OCI-LY7 (cell line): ENCODE results near the gene SCGB2A2. TPM values are rescaled to one million over a fixed set of nuclear protein-coding genes. Genes with fewer than 3 reads are reported as not detected.

ENCODE experiments used
- Bru-seq: library from RNA; stranded (reverse); fragments of 400-500 nt; gene quantifications from one replicate; lab custom pipeline; 2021; lab: Mats Ljungman, UMichigan
- BruChase-seq, 2 experiments: library from RNA; stranded (reverse); fragments of 400-500 nt; gene quantifications; one replicate each; lab custom pipeline; 2021; lab: Mats Ljungman, UMichigan
- BruUV-seq: library from RNA; stranded (reverse); fragments of 400-500 nt; replicated peaks from 2 replicates; lab custom pipeline; 2021; lab: Mats Ljungman, UMichigan
- CTCF ChIA-PET: fragments of 300-600 bp; sonication (Branson Sonifier 250); formaldehyde crosslinking; loops from one replicate; lab custom pipeline; 2022; ENCODE audit warnings: antibody characterized with exemption; ENCODE audit not compliant: unreplicated experiment; lab: Charles Lee
- POLR2A ChIA-PET: fragments of 300-600 bp; sonication (Branson Sonifier 250); formaldehyde crosslinking; loops from one replicate; lab custom pipeline; 2022; ENCODE audit warnings: antibody characterized with exemption; lab: Charles Lee
- DNase-seq: peaks from one replicate; pipeline ENCODE4 v3.0.0-alpha.2; 2015; ENCODE audit warnings: low spot score
- H2AFZ ChIP-seq: fragments of 200-600 bp; sonication (generic), shearing (Covaris generic); 2 replicates; pipeline ENCODE4 v1.6.1; 2014; ENCODE audit warnings: mild to moderate bottlenecking, antibody characterized with exemption, low read length, moderate library complexity
- H3K27ac ChIP-seq: fragments of 200-600 bp; sonication (generic); 2 replicates; pipeline ENCODE4 v1.5.1; 2014; ENCODE audit warnings: mixed run types, low read depth, mild to moderate bottlenecking, moderate library complexity, low read length, inconsistent platforms; ENCODE audit not compliant: poor library complexity, severe bottlenecking
- H3K36me3 ChIP-seq: fragments of 200-600 bp; sonication (generic); 2 replicates; pipeline ENCODE4 v1.6.1; 2014; ENCODE audit warnings: mild to moderate bottlenecking, antibody characterized with exemption, low read length, moderate library complexity, mixed read lengths; ENCODE audit not compliant: insufficient read depth
- H3K4me1 ChIP-seq: fragments of 200-600 bp; sonication (generic); 2 replicates; pipeline ENCODE4 v1.5.1; 2014; ENCODE audit warnings: mild to moderate bottlenecking, low read length; ENCODE audit not compliant: insufficient read depth, poor library complexity, severe bottlenecking
- H3K4me2 ChIP-seq: fragments of 200-600 bp; sonication (generic); 2 replicates; pipeline ENCODE4 v1.6.1; 2014; ENCODE audit warnings: mild to moderate bottlenecking, low read length
- H3K4me3 ChIP-seq: fragments of 200-600 bp; sonication (generic); 2 replicates; pipeline ENCODE4 v1.5.1; 2014; ENCODE audit warnings: mild to moderate bottlenecking, low read depth, low read length; ENCODE audit not compliant: poor library complexity, severe bottlenecking
- H3K79me2 ChIP-seq: fragments of 200-600 bp; sonication (generic); 2 replicates; pipeline ENCODE4 v1.6.1; 2016; ENCODE audit warnings: low read depth, mild to moderate bottlenecking, low read length, moderate library complexity, mixed read lengths; ENCODE audit not compliant: insufficient read depth
- H3K9me2 ChIP-seq: fragments of 200-600 bp; sonication (generic); 2 replicates; pipeline ENCODE4 v1.6.1; 2016; ENCODE audit warnings: mild to moderate bottlenecking, low read length, mixed read lengths; ENCODE audit not compliant: insufficient read depth
- H3K9me3 ChIP-seq: fragments of 200-600 bp; sonication (generic); 2 replicates; pipeline ENCODE4 v1.6.1; 2014; ENCODE audit warnings: mild to moderate bottlenecking, mixed run types, low read length, mixed read lengths
- H4K20me1 ChIP-seq: fragments of 200-600 bp; sonication (generic); 2 replicates; pipeline ENCODE4 v1.6.1; 2014; ENCODE audit warnings: mild to moderate bottlenecking, antibody characterized with exemption, low read length, moderate library complexity, mixed read lengths; ENCODE audit not compliant: insufficient read depth
- EZH2phosphoT487 ChIP-seq: fragments of 200-600 bp; sonication (generic); IDR thresholded peaks from 2 replicates; pipeline ENCODE4 v1.6.1; 2018; ENCODE audit warnings: low read depth, borderline replicate concordance, mild to moderate bottlenecking, mixed run types, antibody characterized with exemption, low read length, moderate library complexity, mixed read lengths
- intact Hi-C: fragments of 100-400 bp; cut with micrococcal nuclease; formaldehyde crosslinking; loops from one replicate; pipeline ENCODE4 v1.10.0; 2022; ENCODE audit not compliant: unreplicated experiment
- long read RNA-seq: library from polyadenylated mRNA; stranded (forward); transcript quantifications from one replicate; pipeline ENCODE4 v2.0.0, GENCODE V29; 2022
- total RNA-seq, 2 experiments: library from RNA; depleted of rRNA in 1 of 2; stranded (reverse); fragments of >200 nt in 1 of 2; shearing (Covaris generic) in 1 of 2; gene quantifications; 2 replicates each; pipeline ENCODE4 v1.2.3, GENCODE V29; 2014 to 2022
- TF ChIP-seq, protein P1 (sequence below): fragments of 200-600 bp; sonication (generic); conservative IDR thresholded peaks from 2 replicates; pipeline ENCODE4 v1.5.1; 2014; ENCODE audit warnings: mild to moderate bottlenecking, antibody characterized with exemption, low read length, moderate library complexity, mixed read lengths

Gene SCGB2A2
- total RNA-seq (2014; rRNA removed; shearing (Covaris generic)): not detected in 2 replicates
- not detected in 2 replicates for total RNA-seq (2022)
- not detected for Bru-seq, nascent RNA
- BruChase-seq, experiment 1, labeled RNA remaining after a 6-hour chase: not detected
- BruChase-seq, experiment 2, labeled RNA remaining after a 2-hour chase: not detected
- long read RNA-seq: 0 reads

DNA sequence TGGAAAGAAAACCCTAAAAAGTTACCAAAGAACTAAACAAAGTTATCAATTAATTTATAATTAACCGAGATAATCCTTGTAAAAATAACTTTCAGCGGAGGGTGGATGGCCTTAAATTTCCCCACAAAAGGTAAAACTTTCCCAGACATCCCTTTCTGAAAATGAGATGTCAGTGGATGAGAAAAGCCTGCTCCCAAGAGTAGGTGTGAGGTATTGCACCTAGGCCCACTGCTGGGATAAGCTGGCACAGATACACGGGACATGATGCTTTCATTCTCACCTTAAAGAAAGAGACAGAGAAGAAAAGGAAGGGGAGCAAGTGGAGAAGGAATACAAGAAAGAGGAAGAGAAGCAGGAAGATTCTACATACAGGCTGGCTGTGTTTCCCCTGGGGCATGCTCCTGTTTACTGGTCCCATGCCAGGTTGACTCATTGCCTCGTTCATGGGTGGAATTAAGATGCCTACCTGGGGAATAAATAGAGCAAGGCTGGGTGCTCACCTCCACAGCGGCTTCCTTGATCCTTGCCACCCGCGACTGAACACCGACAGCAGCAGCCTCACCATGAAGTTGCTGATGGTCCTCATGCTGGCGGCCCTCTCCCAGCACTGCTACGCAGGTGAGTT, at the start of gene SCGB2A2:
TSS of gene SCGB2A2 (plus strand) at position 505 of the 625 bp plus-strand sequence. CDS start at position 564, 59 bp downstream.
- Histone ChIP-seq H3K4me1 (no peaks in the 10 kb centered on the region), H3K36me3 (no peaks in the 10 kb centered on the region), H2AFZ (no peak within 1 kb of the TSS), H3K4me3 (no peak within 1 kb of the TSS), H3K9me2 (no peaks in the 10 kb centered on the region), H3K27ac (no peak within 1 kb of the TSS), H3K9me3 (no peaks in the 10 kb centered on the region), H3K79me2 (no peaks in the 10 kb centered on the region), H3K4me2 (no peak within 1 kb of the TSS), H4K20me1 (no peaks in the 10 kb centered on the region)
- DNase-seq: no peak
- CTCF ChIA-PET: no interaction called here
- intact Hi-C loops: no loop called here
- BruUV-seq: no TSS peak
- POLR2A ChIA-PET: no interaction called here
- TF ChIP-seq, protein P1, sequence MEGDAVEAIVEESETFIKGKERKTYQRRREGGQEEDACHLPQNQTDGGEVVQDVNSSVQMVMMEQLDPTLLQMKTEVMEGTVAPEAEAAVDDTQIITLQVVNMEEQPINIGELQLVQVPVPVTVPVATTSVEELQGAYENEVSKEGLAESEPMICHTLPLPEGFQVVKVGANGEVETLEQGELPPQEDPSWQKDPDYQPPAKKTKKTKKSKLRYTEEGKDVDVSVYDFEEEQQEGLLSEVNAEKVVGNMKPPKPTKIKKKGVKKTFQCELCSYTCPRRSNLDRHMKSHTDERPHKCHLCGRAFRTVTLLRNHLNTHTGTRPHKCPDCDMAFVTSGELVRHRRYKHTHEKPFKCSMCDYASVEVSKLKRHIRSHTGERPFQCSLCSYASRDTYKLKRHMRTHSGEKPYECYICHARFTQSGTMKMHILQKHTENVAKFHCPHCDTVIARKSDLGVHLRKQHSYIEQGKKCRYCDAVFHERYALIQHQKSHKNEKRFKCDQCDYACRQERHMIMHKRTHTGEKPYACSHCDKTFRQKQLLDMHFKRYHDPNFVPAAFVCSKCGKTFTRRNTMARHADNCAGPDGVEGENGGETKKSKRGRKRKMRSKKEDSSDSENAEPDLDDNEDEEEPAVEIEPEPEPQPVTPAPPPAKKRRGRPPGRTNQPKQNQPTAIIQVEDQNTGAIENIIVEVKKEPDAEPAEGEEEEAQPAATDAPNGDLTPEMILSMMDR: peak; percentile 49
- no peak for TF ChIP-seq EZH2phosphoT487

DNA sequence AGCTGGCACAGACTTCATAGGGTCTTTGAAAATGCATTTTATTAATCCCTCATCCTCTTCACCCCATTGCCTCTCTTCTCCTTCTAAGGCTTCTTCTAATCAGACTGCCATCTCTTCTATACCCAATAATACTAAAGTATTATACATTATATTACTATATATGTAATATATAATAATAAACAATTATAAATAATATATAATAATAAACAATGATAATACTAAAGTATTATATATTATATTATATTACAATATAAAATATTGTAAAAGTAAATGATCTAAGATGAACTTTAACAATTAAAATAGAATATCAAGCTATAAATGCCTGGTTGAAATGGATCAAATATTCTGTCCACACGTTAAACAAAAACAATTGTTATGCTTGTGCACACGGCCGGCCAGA, 48.5 kb upstream of the SCGB2A2 start:
- Histone ChIP-seq H3K4me1 (no peaks in the 10 kb centered on the region), H3K4me3 (no peak overlapping the region), H3K27ac (no peak overlapping the region), H3K9me2 (no peaks in the 10 kb centered on the region), H3K9me3 (peaks cover 28% of the 10 kb centered on the region), H3K79me2 (no peaks in the 10 kb centered on the region), H3K36me3 (no peaks in the 10 kb centered on the region), H2AFZ (no peak overlapping the region), H3K4me2 (no peak overlapping the region), H4K20me1 (no peaks in the 10 kb centered on the region)
- intact Hi-C loops: no loop called here
- BruUV-seq: no TSS peak
- TF ChIP-seq, protein P1: no peak
- TF ChIP-seq EZH2phosphoT487: no peak
- ChIA-PET POLR2A (no interaction called here), CTCF (no interaction called here)
- DNase-seq: no peak

DNA sequence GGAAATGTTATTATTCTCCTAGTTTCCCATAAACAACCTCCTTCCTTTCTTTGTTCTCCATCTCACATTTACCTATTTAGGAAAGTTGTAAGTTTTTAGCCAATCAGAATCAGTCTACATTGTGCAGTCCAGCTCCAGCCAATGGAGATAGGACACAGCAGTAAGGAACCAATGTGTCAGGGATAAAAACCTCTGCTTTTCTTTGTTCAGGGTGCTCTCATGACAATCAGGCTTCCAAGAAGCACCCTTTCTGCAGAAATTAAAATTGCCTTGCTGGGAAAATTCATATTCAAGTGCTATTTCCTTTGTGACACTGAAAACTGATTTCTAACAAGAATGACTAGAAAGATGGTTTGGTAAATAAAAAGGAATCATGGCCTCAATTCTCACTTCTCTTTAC, 46.9 kb upstream of the SCGB2A2 start:
- TF ChIP-seq EZH2phosphoT487: no peak
- POLR2A ChIA-PET: no interaction called here
- CTCF ChIA-PET: no interaction called here

More for the DNA sequence above, 46.9 kb upstream of the SCGB2A2 start:
- no peaks in the 10 kb centered on the region for H3K4me1 ChIP-seq
- H3K9me3 ChIP-seq: peaks cover 28% of the 10 kb centered on the region
- no peak overlapping the region for H3K27ac ChIP-seq
- DNase-seq: no peak
- no peak overlapping the region for H3K4me2 ChIP-seq
- H4K20me1 ChIP-seq: no peaks in the 10 kb centered on the region
- intact Hi-C loops: no loop called here
- H3K79me2 ChIP-seq: no peaks in the 10 kb centered on the region
- H2AFZ ChIP-seq: no peak overlapping the region
- no peaks in the 10 kb centered on the region for H3K36me3 ChIP-seq
- BruUV-seq: no TSS peak
- no peaks in the 10 kb centered on the region for H3K9me2 ChIP-seq
- H3K4me3 ChIP-seq: no peak overlapping the region
